ENCODE results near the gene MIR17HG. TPM values are rescaled to one million over a fixed set of nuclear protein-coding genes. Genes with fewer than 3 reads are reported as not detected.

MIR17HG gene
- total RNA-seq, 2 experiments from 2014 or later: 20.3 to 21.3 TPM

DNA sequence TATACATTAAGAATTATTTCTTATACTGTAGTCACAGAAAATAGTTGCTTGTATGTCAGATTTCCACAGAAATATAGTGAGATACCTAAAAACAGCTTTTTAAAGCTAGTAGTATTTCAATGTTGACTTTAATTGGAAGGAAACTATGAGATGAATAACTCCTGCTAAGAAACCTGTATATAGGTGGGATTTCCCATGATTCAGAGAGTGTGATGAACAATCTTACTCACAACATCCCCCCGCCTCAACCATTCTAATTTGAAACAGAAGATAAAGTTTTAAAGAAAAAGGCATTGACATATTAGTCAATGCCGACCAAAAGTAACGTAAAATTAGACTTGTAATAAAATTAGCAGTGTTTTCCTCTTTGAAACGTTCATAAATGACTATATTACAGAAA, 1.4 kb upstream of the MIR17HG start:
- Mint-ChIP-seq H3K27me3 (no peaks in the 10 kb centered on the region), H3K9me3 (no peaks in the 10 kb centered on the region), H3K4me3 (peak overlapping the region; percentile 97), H3K27ac (peak overlapping the region; percentile 98), H3K36me3 (ENCODE audit: low read depth) (peaks cover 22% of the 10 kb centered on the region), H3K4me1 (ENCODE audit: low read depth) (peaks cover 37% of the 10 kb centered on the region)
- intact Hi-C loops (cut with micrococcal nuclease): loop anchor here (2.0 kb wide), 1 partner anchor 33 kb away; no protein-coding TSS in a partner anchor
- TF ChIP-seq, protein P1, sequence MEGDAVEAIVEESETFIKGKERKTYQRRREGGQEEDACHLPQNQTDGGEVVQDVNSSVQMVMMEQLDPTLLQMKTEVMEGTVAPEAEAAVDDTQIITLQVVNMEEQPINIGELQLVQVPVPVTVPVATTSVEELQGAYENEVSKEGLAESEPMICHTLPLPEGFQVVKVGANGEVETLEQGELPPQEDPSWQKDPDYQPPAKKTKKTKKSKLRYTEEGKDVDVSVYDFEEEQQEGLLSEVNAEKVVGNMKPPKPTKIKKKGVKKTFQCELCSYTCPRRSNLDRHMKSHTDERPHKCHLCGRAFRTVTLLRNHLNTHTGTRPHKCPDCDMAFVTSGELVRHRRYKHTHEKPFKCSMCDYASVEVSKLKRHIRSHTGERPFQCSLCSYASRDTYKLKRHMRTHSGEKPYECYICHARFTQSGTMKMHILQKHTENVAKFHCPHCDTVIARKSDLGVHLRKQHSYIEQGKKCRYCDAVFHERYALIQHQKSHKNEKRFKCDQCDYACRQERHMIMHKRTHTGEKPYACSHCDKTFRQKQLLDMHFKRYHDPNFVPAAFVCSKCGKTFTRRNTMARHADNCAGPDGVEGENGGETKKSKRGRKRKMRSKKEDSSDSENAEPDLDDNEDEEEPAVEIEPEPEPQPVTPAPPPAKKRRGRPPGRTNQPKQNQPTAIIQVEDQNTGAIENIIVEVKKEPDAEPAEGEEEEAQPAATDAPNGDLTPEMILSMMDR (IDR thresholded peaks at IDR 0.05): no peak
- ChIA-PET POLR2A (interaction anchor here (1.4 to 3.0 kb wide), 3 partner anchors 12 to 63 kb away, joined by 3 to 35 read pairs (median 8); no protein-coding TSS in a partner anchor), CTCF (interaction anchor here (1.5 to 2.8 kb wide), 3 partner anchors 11 to 32 kb away, joined by 4 to 18 read pairs (median 8); no protein-coding TSS in a partner anchor)
- DNase-seq (peak; percentile 44), ATAC-seq (peak; percentile 10)

DNA sequence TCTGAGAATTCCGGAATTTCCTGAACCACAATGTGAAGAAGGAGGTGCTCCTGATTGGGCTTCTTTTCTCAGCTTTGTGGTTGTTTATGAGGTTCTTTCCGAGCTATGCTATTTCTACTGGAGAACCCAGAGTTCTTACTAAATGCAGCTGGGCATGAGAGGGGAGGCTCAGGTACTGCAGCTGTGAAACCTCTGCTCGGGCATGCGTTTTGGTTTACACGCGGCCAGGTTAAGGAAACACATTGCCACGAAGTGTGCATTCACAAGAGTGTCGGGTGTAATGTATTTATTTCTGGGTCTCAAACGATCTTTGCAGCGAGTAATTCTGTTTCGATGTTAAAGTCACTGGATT, 661 bp upstream of the MIR17HG start:
- intact Hi-C loops (cut with micrococcal nuclease): loop anchor here (2.0 kb wide), 1 partner anchor 34 kb away; no protein-coding TSS in a partner anchor
- peak; percentile 76 for DNase-seq
- ChIA-PET POLR2A (interaction anchor here (0.6 to 3.0 kb wide), 9 partner anchors 11 to 62 kb away, joined by 3 to 35 read pairs (median 5); no protein-coding TSS in a partner anchor), CTCF (interaction anchor here (1.4 to 2.8 kb wide), 4 partner anchors 10 to 33 kb away, joined by 4 to 18 read pairs (median 6); no protein-coding TSS in a partner anchor)
- Mint-ChIP-seq H3K4me3 (peak overlapping the region; percentile 97), H3K27ac (peak overlapping the region; percentile 98), H3K9me3 (no peaks in the 10 kb centered on the region), H3K4me1 (ENCODE audit: low read depth) (peaks cover 42% of the 10 kb centered on the region), H3K27me3 (no peaks in the 10 kb centered on the region), H3K36me3 (ENCODE audit: low read depth) (peaks cover 30% of the 10 kb centered on the region)
- TF ChIP-seq, protein P1 (IDR thresholded peaks at IDR 0.05): no peak
- peak; percentile 31 for ATAC-seq

DNA sequence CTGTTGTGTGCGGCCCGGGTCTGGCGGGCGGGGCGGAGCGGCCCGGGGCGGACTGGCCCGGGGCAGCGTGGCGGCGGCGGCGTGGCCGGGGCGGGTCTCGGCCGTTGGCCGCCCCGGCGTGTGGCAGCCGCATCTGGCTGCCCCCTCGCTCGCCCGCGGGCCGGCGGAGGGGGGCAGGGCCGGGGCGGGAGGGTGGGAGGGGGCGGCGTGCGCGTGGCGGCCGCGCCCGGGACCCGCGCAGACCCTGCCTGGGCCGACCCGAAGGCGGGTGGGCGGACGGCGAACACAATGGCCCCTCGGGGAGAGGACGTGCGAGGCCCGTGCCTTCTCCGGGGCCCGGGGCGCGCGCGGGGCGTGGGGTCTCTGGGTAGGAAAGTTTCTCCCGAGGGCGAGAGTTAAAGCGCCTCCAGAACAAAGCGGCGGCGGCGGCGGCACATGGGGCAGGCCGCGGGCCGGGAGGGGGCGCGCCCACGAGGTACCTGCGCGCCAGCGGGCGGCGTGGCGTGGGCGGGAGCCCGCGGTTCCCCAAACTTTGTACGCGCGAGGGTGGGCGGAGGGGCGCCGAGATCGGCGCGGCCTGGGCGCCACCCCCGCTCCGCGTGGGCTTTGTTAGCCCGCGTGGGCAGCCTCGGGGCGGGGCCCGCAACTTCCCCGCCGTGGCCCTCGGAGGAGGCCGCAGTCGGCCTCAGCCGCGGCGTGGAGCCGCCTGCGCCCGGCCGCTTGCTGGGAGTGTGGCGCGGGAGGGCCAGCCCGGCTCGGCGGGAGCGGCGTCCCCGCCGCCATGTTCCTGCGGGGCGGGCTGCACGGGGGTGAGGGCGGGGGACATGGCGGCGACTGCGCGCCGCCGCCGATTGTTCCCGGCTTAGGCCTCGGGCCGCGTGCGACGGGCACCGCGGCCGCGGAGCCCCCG, 764 bp downstream of the MIR17HG start:
- Mint-ChIP-seq H3K9me3 (no peaks in the 10 kb centered on the region), H3K4me3 (peak overlapping the region; percentile 97), H3K36me3 (ENCODE audit: low read depth) (peaks cover 42% of the 10 kb centered on the region), H3K4me1 (ENCODE audit: low read depth) (peaks cover 47% of the 10 kb centered on the region), H3K27ac (peak overlapping the region; percentile 69), H3K27me3 (no peaks in the 10 kb centered on the region)
- ATAC-seq (peak; percentile 43), DNase-seq (peak; percentile 71)
- ChIA-PET CTCF (no interaction called here), POLR2A (interaction anchor here (0.8 to 3.0 kb wide), 6 partner anchors 9 to 58 kb away, joined by 3 to 35 read pairs (median 4); no protein-coding TSS in a partner anchor)
- intact Hi-C loops (cut with micrococcal nuclease): loop anchor here (2.0 kb wide), 1 partner anchor 35 kb away; no protein-coding TSS in a partner anchor
- TF ChIP-seq, protein P1 (IDR thresholded peaks at IDR 0.05): no peak

DNA sequence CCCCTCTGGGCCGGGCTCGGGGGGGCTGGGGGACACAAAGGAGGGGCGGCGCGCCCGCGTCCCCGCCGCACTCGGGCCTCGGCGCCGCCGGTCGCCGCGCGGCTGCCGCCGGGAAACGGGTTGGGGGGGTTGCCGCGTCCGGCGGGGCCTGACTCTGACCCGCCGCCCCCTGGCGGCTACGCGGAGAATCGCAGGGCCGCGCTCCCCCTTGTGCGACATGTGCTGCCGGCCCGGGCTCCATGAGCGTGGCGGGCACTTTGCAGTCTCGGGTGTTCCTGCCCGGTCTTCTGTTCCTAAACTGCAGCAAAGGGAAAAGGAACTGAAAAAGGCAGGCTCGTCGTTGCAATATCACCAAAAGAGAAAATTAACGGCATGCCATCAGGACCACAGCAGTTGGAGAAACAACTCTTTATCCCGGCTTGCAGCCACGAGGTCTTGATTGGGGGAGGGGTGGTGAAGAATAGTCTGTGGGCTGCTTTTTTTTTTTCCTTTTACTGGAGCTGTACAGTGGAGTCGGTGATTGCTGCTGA, 1.5 kb downstream of the MIR17HG start:
- no peaks in the 10 kb centered on the region for H3K27me3 Mint-ChIP-seq
- H3K4me3 Mint-ChIP-seq: peak overlapping the region; percentile 99
- ChIA-PET POLR2A (interaction anchor here (1.2 to 2.4 kb wide), 2 partner anchors 10 to 19 kb away, joined by 6 to 11 read pairs; no protein-coding TSS in a partner anchor), CTCF (interaction anchor here (0.6 to 1.1 kb wide), 2 partner anchors 35 to 37 kb away, joined by 3 to 8 read pairs; no protein-coding TSS in a partner anchor)
- DNase-seq: peak; percentile 95
- TF ChIP-seq, protein P1 (IDR thresholded peaks at IDR 0.05): peak; percentile 85
- no peaks in the 10 kb centered on the region for H3K9me3 Mint-ChIP-seq
- H3K36me3 Mint-ChIP-seq (ENCODE audit: low read depth): peaks cover 49% of the 10 kb centered on the region
- ATAC-seq: peak; percentile 59
- intact Hi-C loops (cut with micrococcal nuclease): no loop called here
- peak overlapping the region; percentile 97 for H3K27ac Mint-ChIP-seq
- H3K4me1 Mint-ChIP-seq (ENCODE audit: low read depth): peaks cover 47% of the 10 kb centered on the region
